Memory B cell (primary cell): ENCODE results near the gene S1PR3.

Experiments
- ATAC-seq: fragments of 150-1000 bp; cut with Tn5 transposase; 2 replicates; pipeline ENCODE4 v1.10.0; 2021; ENCODE audit warnings: low read depth, mild to moderate bottlenecking, moderate library complexity
- DNase-seq, 2 donors: peaks; one replicate each; pipeline ENCODE4 v3.0.0; 2022; ENCODE audit warnings: low spot score in 2 of 2
- H3K27ac Mint-ChIP-seq: one replicate; pipeline ENCODE4 v1.8.0; 2022; ENCODE audit warnings: mild to moderate bottlenecking, moderate library complexity, mixed read lengths
- H3K27me3 Mint-ChIP-seq: one replicate; pipeline ENCODE4 v1.8.0; 2022; ENCODE audit warnings: mixed read lengths
- H3K36me3 Mint-ChIP-seq: one replicate; pipeline ENCODE4 v1.8.0; 2022; ENCODE audit warnings: mild to moderate bottlenecking, mixed read lengths
- H3K4me1 Mint-ChIP-seq: one replicate; pipeline ENCODE4 v1.8.0; 2022; ENCODE audit warnings: mixed read lengths
- H3K4me3 Mint-ChIP-seq: one replicate; pipeline ENCODE4 v1.8.0; 2022; ENCODE audit warnings: mild to moderate bottlenecking, moderate library complexity, mixed read lengths
- H3K9me3 Mint-ChIP-seq: one replicate; pipeline ENCODE4 v1.8.0; 2022; ENCODE audit warnings: mixed read lengths

S1PR3 gene

GRCh38 chr9:89014153-89014552, 22.9 kb downstream of the S1PR3 start:
- no peak for DNase-seq
- no peaks in the 10 kb centered on the region for H3K9me3 Mint-ChIP-seq
- H3K27ac Mint-ChIP-seq, result no peak overlapping the region
- no peak for ATAC-seq
- H3K4me3 Mint-ChIP-seq, result no peak overlapping the region
- no peaks in the 10 kb centered on the region for H3K4me1 Mint-ChIP-seq
- no peaks in the 10 kb centered on the region for H3K36me3 Mint-ChIP-seq
- H3K27me3 Mint-ChIP-seq, result peaks cover 8% of the 10 kb centered on the region

- Mint-ChIP-seq H3K27ac (no peak overlapping the region), H3K9me3 (no peaks in the 10 kb centered on the region), H3K27me3 (peaks cover 8% of the 10 kb centered on the region), H3K4me1 (no peaks in the 10 kb centered on the region), H3K36me3 (no peaks in the 10 kb centered on the region), H3K4me3 (no peak overlapping the region)
- ATAC-seq (no peak), DNase-seq (no peak)
These were observed 24.1 kb downstream of the S1PR3 start for GRCh38 chr9:89015336-89015735.

- H3K27me3 Mint-ChIP-seq, result peaks cover 4% of the 10 kb centered on the region
- ATAC-seq, result no peak
- H3K4me1 Mint-ChIP-seq, result no peaks in the 10 kb centered on the region
- no peak for DNase-seq
- H3K9me3 Mint-ChIP-seq, result peaks cover 1% of the 10 kb centered on the region
- H3K27ac Mint-ChIP-seq, result no peak overlapping the region
- no peaks in the 10 kb centered on the region for H3K36me3 Mint-ChIP-seq
- no peak overlapping the region for H3K4me3 Mint-ChIP-seq
These were observed 29.5 kb downstream of the S1PR3 start for GRCh38 chr9:89020754-89021153.

- no peaks in the 10 kb centered on the region for H3K36me3 Mint-ChIP-seq
These were observed 30.0 kb downstream of the S1PR3 start for GRCh38 chr9:89021154-89021803.

GRCh38 chr9:89022001-89022759, 30.9 kb downstream of the S1PR3 start:
- Mint-ChIP-seq H3K4me3 (no peak overlapping the region), H3K27me3 (peaks cover 4% of the 10 kb centered on the region), H3K36me3 (no peaks in the 10 kb centered on the region), H3K4me1 (no peaks in the 10 kb centered on the region), H3K27ac (no peak overlapping the region), H3K9me3 (peaks cover 1% of the 10 kb centered on the region)
- DNase-seq, result no peak
- no peak for ATAC-seq

More at GRCh38 chr9:89021154-89021803, 30.0 kb downstream of the S1PR3 start:
- no peak for ATAC-seq
- Mint-ChIP-seq H3K27me3 (peaks cover 4% of the 10 kb centered on the region), H3K4me1 (no peaks in the 10 kb centered on the region), H3K27ac (no peak overlapping the region), H3K9me3 (peaks cover 1% of the 10 kb centered on the region), H3K4me3 (no peak overlapping the region)
- no peak for DNase-seq

- DNase-seq (no peak), ATAC-seq (no peak)
- H3K4me3 Mint-ChIP-seq, result no peak overlapping the region
- H3K27ac Mint-ChIP-seq, result no peak overlapping the region
- peaks cover 6% of the 10 kb centered on the region for H3K27me3 Mint-ChIP-seq
- H3K9me3 Mint-ChIP-seq, result peaks cover 4% of the 10 kb centered on the region
- no peaks in the 10 kb centered on the region for H3K4me1 Mint-ChIP-seq
- no peaks in the 10 kb centered on the region for H3K36me3 Mint-ChIP-seq
These were observed 31.6 kb downstream of the S1PR3 start for GRCh38 chr9:89022902-89023301.

GRCh38 chr9:89023740-89024139, 32.5 kb downstream of the S1PR3 start:
- no peak overlapping the region for H3K27ac Mint-ChIP-seq
- peaks cover 6% of the 10 kb centered on the region for H3K27me3 Mint-ChIP-seq
- no peaks in the 10 kb centered on the region for H3K36me3 Mint-ChIP-seq
- no peak overlapping the region for H3K4me3 Mint-ChIP-seq
- DNase-seq (no peak), ATAC-seq (no peak)
- H3K4me1 Mint-ChIP-seq, result no peaks in the 10 kb centered on the region
- H3K9me3 Mint-ChIP-seq, result peaks cover 6% of the 10 kb centered on the region

GRCh38 chr9:89024727-89025126, 33.5 kb downstream of the S1PR3 start:
- ATAC-seq, result no peak
- no peak for DNase-seq
- no peaks in the 10 kb centered on the region for H3K36me3 Mint-ChIP-seq
- H3K27ac Mint-ChIP-seq, result no peak overlapping the region
- no peaks in the 10 kb centered on the region for H3K4me1 Mint-ChIP-seq
- H3K27me3 Mint-ChIP-seq, result peaks cover 6% of the 10 kb centered on the region
- no peak overlapping the region for H3K4me3 Mint-ChIP-seq
- peaks cover 10% of the 10 kb centered on the region for H3K9me3 Mint-ChIP-seq

- no peak for ATAC-seq
- no peak for DNase-seq
- no peak overlapping the region for H3K4me3 Mint-ChIP-seq
- H3K36me3 Mint-ChIP-seq, result no peaks in the 10 kb centered on the region
- H3K9me3 Mint-ChIP-seq, result peaks cover 16% of the 10 kb centered on the region
- H3K27me3 Mint-ChIP-seq, result peaks cover 6% of the 10 kb centered on the region
- no peaks in the 10 kb centered on the region for H3K4me1 Mint-ChIP-seq
- H3K27ac Mint-ChIP-seq, result no peak overlapping the region
These were observed 34.3 kb downstream of the S1PR3 start for GRCh38 chr9:89025553-89025952.

GRCh38 chr9:89026876-89027275, 35.6 kb downstream of the S1PR3 start:
- H3K4me1 Mint-ChIP-seq, result no peaks in the 10 kb centered on the region
- DNase-seq (no peak), ATAC-seq (no peak)
- peaks cover 22% of the 10 kb centered on the region for H3K9me3 Mint-ChIP-seq
- H3K36me3 Mint-ChIP-seq, result no peaks in the 10 kb centered on the region
- H3K27me3 Mint-ChIP-seq, result peaks cover 4% of the 10 kb centered on the region
- no peak overlapping the region for H3K4me3 Mint-ChIP-seq
- H3K27ac Mint-ChIP-seq, result no peak overlapping the region

GRCh38 chr9:89029788-89030187, 38.5 kb downstream of the S1PR3 start:
- Mint-ChIP-seq H3K27ac (no peak overlapping the region), H3K4me3 (no peak overlapping the region), H3K27me3 (peaks cover 6% of the 10 kb centered on the region), H3K9me3 (peaks cover 22% of the 10 kb centered on the region), H3K36me3 (no peaks in the 10 kb centered on the region), H3K4me1 (no peaks in the 10 kb centered on the region)
- DNase-seq, result no peak
- ATAC-seq, result no peak

GRCh38 chr9:89032173-89032572, 40.9 kb downstream of the S1PR3 start:
- H3K36me3 Mint-ChIP-seq, result no peaks in the 10 kb centered on the region
- peaks cover 21% of the 10 kb centered on the region for H3K9me3 Mint-ChIP-seq
- ATAC-seq (no peak), DNase-seq (no peak)
- no peak overlapping the region for H3K27ac Mint-ChIP-seq
- H3K27me3 Mint-ChIP-seq, result peaks cover 8% of the 10 kb centered on the region
- no peaks in the 10 kb centered on the region for H3K4me1 Mint-ChIP-seq
- H3K4me3 Mint-ChIP-seq, result no peak overlapping the region

GRCh38 chr9:89032661-89033060, 41.4 kb downstream of the S1PR3 start:
- Mint-ChIP-seq H3K4me3 (no peak overlapping the region), H3K9me3 (peaks cover 19% of the 10 kb centered on the region), H3K36me3 (no peaks in the 10 kb centered on the region), H3K27ac (no peak overlapping the region), H3K27me3 (peaks cover 6% of the 10 kb centered on the region), H3K4me1 (no peaks in the 10 kb centered on the region)
- ATAC-seq (no peak), DNase-seq (no peak)

GRCh38 chr9:89036383-89036782, 45.1 kb downstream of the S1PR3 start:
- no peak overlapping the region for H3K27ac Mint-ChIP-seq
- no peak for DNase-seq
- H3K4me3 Mint-ChIP-seq, result no peak overlapping the region

GRCh38 chr9:89036891-89037290, 45.6 kb downstream of the S1PR3 start:
- Mint-ChIP-seq H3K4me1 (no peaks in the 10 kb centered on the region), H3K27ac (no peak overlapping the region), H3K36me3 (no peaks in the 10 kb centered on the region), H3K27me3 (peaks cover 7% of the 10 kb centered on the region), H3K9me3 (no peaks in the 10 kb centered on the region), H3K4me3 (no peak overlapping the region)
- no peak for ATAC-seq
- no peak for DNase-seq

More at GRCh38 chr9:89036383-89036782, 45.1 kb downstream of the S1PR3 start:
- Mint-ChIP-seq H3K36me3 (no peaks in the 10 kb centered on the region), H3K9me3 (peaks cover 2% of the 10 kb centered on the region), H3K4me1 (no peaks in the 10 kb centered on the region), H3K27me3 (peaks cover 7% of the 10 kb centered on the region)
- ATAC-seq, result no peak
